Measurements from ENCODE around the gene SPRING1.
"Not testable (repeated sequence)": the region's sequence is repeated elsewhere in the genome, so short reads cannot be mapped to it uniquely, and the experiment has no call there.

Gene SPRING1

DNA sequence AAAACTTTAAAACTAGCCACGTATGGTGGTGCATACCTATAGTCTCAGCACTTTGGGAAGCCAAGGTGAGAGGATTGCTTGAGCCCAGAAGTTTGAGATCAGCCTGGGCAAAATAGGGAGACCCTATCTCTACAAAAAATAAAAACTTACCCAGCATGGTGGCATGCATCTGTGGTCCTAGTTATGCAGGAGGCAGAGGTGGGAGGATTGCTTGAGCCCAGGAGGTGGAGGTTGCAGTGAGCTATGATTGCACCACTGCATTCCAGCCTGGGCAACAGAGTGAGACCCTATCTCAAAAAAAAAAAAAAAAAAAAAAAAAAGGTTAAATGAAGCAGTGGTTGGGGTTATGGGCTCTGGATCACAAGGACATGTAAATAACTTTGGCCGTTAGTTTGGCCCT lies 4.9 kb upstream of the SPRING1 start:
- DNase-seq (ENCODE audit: low read depth in 3 of 3): not testable (repeated sequence)

DNA sequence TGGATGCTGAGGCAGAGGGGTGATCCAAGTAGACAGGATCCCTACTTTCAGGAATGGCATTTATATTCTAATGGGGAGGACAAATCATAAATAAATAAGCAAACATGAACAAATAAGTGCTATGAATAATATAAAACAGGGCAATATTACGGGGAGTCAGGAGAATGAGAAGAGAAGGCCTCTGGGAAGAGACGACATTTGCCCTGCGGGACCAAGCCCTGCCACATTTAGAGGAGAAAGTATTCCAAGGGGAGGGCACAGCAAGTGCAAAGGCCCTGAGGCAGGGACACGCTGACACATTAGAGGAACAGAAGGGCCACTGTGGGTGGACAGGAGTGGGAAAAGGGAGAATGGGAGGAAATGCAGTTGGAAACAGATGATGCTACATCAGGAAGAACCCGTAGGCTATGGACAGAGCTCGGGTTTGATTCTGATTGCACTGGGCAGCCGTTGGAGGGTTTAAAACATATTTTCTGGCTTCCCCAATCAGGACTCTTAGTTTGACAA lies 1.6 kb upstream of the SPRING1 start:
- DNase-seq (ENCODE audit: low read depth in 3 of 3): no peak

DNA sequence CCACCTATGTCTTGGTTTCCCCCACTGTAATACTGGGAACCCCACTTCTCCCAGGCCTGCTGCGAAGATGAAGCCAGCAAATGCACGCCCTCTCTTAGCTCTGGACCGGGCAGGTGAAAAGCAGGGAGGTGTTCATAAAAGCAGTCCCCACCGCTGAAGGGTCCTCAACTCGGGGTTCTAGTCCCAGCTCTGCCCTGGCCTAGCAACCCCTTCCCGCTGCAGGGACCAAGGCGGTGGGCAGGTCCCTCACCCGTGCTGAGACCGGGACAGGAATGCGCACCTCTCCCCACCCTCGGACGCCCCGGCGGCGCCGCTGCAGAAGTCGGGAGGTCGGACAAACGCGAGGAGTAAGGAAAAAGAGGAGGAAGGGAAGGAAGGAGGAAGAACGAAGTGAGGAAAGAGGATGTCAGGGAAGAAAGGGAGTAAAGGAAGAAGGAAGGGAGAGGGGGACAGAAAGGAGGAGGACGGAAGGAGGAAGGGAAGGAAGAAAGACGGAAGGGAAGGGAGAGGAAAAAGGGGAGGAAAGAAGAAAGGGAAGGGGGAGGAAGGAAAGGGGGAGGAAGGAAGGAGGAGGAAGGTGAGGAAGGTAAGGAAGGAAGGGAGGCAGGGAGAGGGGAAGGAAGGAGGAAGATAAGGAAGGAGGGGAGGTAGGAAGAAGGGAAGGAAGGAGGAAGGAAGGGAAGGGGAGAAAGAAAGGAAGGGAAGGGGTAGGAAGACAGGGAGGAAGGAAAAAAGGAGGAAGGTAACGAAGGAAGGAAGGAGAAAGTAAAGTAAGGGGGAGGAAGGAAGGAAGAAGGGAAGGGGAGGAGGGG lies 701 bp downstream of the SPRING1 start:
- no peak for DNase-seq (ENCODE audit: low read depth in 3 of 3)

DNA sequence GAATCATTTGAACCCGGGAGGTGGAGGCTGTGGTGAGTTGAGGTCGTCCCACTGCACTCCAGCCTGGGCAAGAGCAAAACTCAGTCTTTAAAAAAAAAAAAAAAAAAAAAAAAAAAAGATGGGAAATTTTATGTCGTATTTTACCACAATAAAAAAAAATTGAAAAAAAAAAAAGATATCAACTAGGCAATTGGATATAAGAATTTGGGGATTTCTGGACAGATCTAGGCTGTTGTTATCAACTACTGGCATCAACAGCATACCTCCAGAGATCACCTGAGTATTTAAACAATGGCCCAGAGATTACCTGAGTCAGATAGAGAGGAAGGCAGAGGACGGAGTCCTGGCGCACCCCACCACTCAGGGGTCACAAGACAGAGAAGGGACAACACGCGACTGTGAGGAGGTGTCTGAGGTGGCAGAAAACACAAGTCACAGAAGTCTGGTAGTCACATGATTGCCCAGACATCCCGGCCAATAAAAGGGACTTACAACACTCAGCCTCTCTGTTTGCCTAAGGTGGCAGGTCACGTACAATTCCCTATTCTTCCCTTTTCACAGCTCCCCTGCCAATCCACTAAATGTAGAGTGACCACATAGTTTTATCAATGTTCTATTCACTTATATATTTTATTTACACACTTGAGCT lies 1.8 kb downstream of the SPRING1 start:
- DNase-seq (ENCODE audit: low read depth in 3 of 3): no peak

DNA sequence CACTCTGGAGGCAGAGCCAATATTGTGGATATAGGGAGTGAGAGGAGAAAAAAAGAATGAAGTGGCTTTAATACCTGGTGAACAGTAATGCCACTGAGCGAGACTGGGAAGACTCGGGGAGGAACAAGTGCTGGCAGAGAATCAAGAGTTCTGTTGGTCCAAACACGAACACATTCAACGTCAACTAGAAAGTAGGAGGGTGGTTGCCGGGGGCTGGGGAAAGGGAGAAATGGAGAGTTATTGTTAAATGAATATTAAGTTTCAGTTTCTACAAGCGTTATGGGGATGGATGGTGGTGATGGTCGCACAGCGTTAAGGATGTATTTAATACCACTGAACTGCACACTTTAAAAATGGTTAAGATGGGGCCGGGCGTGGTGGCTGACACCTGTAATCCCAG lies 2.8 kb downstream of the SPRING1 start:
- DNase-seq (ENCODE audit: low read depth in 3 of 3): no peak

DNA sequence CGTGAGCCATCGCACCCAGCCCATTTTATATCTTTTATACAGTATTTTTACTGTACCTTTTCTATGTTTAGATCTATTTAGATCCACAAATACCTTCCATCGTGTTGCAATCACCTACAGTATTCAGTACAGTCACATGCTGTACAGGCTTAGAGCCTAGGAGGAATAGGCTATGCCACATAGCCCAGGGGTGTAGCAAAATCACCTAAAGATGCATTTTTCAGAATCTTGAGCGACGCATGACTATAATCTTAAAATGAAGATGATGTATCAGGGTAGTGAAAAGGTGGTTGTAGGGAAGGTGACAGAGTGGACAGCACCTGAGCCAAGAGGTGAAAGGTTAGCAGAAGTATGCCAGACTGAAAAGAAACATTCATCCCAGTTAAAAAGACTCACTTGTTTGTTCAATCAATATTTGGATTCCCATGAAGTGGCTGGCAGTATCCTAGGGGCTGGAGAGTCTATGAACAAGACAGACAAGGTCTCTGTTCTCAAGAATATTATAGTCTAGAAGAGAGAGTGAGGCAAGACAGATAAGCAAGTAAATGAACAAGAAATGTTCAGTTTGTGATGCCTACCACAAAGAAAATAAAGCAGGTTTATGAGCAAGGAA lies 3.6 kb downstream of the SPRING1 start:
- no peak for DNase-seq (ENCODE audit: low read depth in 3 of 3)

DNA sequence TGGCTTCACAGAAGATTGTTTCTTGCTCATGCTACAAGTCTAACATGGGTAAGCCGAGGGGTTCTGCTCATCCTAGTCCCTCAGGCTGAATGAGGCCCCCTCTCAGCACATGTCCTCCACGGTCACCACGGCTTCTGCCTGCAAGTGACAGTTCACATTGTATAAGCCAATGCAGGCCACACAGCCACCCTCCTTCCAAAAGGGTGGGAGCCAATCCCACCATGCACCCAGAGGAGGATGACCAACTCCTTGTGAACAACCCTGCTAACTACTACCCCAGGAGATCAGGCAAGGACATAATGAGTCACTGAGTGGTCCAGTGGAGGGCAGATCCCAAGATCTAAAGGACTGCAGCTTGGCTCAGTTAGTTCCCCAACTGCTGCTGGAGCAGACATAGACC lies 6.1 kb downstream of the SPRING1 start:
- DNase-seq (ENCODE audit: low read depth in 3 of 3): no peak

DNA sequence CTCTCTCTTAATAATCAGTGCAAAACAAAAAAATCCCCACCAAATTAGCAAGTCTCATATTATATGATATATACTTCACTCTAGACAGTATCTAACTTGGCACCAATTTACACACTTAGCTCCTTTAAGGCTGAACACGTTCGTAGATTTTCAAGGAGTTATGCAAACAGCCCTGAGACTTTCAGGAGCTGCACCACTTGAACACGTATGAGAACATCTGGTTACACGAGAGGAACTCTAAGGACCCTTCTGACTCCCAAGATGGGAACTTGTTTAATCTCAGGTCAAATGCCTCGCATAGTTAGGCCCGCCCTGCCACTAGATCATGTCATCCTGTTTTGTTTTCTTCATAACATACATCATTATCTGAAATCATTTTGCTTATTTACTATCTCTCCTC lies 10.0 kb downstream of the SPRING1 start:
- DNase-seq (ENCODE audit: low read depth in 3 of 3): no peak

DNA sequence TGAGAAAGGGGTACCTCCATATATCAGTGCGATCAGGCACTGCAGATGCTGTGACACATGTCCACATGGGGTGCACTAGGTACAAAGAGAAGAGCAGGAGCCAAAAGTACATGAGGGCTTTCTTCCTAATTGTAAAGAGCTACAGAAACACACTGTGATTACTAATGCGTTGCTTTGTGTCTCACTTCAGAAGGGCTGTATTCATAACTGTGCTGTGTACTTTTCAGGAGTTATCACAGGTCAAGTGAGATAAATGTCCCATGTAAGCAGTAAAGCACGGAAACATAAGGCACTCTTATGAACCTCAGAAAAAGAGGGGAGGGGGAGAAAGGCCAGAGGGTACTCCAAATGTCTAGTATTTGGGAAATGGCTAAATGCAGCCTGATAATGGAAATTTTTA lies 10.6 kb downstream of the SPRING1 start:
- no peak for DNase-seq (ENCODE audit: low read depth in 3 of 3)

DNA sequence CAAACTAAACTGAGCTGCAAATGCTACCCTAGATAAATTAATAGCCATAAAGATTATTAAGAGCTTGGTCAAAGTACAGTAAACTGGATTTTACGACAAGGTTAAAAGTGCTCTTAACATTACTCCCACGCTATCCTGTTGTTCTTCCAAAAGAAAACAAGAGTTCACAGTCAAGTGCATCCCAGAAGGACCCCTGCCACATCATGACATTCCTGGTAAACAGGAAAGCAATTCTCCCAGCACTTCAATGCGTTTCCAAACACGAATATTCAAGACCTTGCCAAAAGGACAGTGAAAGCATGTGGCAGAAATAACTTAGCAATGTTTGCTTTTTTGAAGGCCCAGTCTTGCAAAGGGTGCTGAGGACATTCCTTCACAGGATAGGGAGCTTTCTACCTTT lies 11.2 kb downstream of the SPRING1 start:
- no peak for DNase-seq (ENCODE audit: low read depth in 3 of 3)

DNA sequence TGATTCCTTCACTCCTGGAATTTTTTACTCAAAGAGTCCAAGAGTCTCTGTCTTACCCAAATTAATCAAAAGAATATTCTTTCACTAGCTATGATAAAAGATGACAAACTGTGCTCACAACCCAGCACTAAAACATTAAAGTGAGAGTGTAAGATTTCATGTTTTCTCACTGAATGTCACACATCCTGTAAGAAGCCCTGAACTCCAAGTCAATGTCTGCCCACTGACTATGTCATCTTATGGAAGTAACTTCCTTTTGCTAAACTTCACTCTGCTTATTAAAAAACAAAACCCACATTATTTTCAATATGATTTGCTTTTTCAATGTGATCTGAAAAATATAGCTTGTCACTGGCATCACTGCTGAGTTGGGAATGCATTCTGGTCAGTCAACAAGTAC lies 15.6 kb downstream of the SPRING1 start:
- DNase-seq (ENCODE audit: low read depth in 3 of 3): no peak

DNA sequence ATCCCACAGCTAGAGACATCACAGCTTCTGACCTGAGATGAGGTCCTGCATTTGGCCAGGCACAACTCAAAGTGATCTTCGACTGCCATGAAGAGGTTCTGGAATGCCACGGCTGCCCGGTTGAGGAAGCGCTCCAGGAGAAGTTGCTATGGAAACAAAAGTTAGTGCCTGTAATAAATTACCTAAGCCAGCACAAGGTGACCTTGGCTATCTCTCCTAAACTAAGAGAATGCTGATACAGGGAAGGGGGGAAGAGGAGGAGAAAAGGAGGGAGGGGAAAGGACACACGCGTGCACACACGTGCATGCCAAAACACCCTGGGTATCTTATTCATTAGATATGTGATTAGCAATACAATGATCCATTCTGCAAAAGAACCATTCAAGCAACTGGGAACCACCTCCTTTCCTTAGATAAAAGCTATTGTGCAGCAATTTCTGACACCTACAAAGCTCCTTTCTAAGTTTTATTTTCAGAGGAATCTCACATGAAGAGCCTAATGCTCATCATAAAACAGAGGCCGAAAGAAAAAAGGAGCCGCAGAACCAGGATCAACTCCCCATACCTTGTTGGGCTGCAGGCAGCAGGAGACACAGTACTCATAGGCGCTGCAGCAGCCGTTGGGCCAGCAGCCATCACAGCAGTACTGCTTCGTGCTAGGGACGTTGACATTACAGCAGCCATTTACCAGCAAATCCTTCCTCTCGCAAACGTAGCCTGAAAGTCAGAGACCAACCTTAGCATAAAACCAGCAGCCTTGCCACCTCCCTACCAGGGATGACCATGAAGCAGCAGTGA lies 17.9 kb downstream of the SPRING1 start:
- DNase-seq (ENCODE audit: low read depth in 3 of 3): no peak

DNA sequence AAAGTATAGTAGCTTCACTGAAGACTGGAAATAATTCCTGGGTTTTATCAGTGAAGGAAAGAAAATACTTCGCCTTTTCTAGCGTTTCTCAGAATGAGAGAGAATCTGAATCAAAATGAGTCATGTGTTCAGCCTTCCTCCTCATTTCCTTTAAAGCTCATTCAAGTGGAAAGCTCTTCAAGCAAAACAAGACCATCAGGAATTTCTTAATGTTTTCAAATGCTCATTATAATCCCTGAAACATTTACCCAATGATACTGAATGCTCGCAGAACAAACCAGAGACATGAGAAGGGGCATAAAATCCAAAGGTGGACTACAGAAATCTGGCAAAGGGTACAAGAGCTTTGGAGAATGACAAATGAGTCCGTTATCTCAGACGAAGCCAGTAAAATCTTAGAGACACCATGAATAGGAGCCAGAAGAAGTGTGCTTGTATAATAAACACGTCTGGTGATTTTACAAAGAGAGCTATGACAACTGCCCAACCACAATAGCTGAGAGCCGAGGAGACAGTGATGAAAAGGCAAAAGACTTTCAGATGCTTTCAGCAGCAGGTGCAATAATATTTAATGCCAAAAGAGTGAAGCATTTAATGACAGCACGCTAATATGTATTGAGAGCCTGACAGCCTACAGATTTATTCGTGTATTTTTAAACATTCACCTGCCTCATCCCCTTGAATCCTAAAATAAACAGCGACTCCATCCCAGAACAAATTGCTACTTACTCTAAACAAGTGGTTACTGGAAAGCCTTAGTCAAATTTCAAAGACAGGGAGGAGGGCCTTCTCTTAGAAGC lies 19.0 kb downstream of the SPRING1 start:
- DNase-seq (ENCODE audit: low read depth in 3 of 3): no peak

DNA sequence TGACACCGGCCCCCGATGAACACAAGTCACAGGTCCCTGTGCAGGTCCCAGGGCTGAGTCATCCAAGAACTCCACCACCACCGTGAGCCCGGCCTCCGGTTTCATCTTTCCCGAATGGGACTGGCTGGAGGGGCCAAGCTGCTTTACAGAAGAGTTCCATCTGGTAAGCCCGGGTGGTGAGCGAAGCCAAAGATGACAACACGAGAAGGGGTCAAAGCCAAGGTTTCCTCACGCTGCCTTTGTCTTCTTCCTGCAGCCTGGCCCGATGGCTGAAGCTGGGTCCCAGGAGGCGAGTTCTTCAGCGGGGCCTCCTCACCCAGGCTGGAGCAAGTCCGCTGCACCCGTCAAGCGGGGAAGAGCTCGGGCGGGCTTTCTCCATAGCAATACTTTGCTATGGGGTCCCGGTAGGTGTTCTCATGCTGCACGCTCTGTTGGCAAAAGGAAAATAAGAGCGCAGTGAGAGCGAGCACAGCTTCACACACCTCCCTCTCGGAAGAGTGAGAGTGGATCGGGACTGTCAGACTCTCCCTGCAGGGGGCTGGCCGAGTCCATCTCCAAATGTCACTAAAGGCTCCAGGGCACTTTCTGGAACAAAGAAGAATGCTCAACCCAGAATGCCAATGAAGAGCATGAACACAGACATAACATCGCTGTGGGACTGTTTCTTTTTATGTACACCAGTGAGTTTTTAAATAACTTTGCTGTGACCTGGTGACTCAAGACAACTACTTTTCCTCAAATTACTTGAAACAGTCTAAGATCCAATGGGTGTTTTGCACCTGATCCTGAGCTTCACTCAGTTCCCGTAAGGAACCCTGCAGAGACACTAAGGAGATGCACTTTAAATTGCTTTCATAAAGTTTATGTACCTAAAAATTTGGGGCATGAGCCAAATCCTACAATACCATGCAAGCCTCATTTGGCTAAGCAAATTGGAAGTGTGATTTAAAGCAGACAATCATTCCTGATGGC lies 20.1 kb downstream of the SPRING1 start:
- no peak for DNase-seq (ENCODE audit: low read depth in 3 of 3)

DNA sequence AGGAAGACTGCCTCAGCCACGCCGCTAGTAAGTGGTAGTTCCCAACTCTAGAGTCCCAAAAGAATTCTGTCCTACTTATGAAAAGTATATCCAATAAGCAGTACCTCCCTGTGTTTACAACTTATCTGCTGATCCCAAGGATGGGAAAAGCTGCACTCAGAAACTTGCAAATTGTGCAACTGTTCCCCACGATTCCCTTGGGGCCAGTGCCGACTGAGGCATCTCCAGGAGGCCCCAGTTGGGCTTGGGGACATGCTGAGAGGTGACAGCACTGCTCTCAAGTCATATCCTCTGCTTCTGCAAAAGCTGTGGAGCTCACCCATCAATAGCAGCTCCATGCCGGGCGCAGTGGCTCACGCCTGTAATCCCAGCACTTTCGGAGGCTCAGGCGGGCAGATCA lies 23.7 kb downstream of the SPRING1 start:
- no peak for DNase-seq (ENCODE audit: low read depth in 3 of 3)

DNA sequence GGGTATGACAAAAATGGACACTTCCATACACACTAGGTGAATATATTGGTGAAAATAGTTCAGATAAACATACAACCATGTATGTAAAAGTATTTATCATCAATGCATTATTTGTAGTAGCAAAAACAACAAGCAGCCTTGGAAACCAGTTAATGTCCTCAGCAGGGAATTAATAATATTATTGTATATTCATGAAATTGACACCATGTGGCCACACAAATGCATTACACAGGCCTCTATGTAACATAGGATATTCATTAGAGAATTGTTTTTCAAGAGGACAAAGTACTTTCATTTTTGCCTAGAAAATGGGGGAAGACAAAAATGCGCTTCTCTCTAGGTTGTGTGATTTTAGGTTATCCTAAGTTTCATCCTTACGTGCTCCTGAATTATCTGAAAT lies 24.3 kb downstream of the SPRING1 start:
- DNase-seq (ENCODE audit: low read depth in 3 of 3): no peak

DNA sequence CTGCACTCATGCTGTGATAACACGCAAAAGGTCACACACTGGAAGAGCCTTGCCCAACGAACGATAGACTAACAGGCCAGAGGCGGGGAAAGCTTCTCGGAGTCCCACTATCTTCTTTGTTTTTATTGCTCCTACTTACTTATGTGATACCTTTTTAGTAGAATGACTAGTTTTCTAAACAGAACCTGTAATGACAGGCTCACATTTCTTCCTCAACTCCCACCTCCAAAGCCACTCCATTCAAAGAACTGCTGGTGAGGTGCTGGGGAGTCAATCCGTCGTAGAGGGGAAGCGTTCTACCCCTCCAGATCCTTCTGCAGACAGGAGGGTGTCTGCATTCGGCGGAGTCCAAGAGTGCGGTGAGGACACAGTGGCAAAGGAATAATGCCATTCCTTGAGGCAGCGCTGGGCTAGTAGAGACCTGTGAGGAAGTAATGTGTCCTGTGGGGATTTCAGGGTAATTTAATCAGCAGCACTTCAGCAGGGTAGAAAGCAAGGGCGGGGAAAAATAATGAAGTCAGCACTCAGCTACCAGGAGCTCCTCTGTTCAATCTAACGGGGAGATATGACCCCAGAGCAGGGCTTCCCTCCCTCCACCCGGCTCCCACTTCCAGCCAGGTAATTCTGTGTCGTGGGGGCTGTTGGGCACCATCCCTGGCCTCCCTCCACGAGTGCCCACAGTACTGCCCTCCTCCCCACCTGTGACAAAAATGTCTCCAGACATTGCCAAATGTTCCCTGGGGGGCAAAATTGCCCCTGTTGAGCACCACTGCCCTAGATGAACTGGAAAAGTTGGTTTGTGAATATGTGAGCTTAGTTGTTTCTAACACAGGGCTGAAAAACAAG lies 25.2 kb downstream of the SPRING1 start:
- DNase-seq (ENCODE audit: low read depth in 3 of 3): no peak

DNA sequence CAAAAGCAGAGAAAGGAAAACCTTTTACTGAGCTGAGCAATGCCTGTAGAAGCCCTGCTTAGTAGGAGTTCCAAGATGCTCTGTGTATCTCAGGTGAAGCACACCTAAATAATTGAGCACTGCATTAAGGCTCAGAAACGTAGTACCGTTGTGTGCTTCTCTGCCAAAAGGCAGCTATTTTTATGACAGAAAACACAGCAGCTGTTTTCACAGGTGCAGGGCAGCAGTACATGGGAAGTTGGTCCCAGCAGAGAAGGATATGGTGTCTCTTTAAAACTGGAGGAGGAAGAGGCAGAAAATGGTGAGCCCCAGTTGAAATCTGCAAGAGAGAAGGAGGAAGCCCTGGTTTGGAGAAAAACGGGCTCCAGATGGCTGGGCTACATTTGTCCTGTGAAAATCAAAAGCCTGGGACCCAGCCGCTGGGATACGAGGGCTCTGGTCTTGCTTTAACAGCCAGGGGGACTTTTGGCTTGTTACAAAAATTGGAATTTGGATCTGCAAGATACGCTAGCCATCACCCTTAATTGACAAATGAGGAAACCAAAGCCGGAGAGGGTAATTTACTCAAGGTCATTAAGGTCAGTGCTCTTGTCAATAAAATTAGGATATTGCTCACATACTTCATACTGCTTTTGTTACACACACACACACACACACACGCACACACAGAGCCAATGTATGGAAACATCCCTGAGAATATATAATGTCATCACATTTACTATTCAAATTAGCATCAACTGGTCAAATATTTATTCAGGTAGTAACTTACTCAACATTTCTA lies 27.3 kb downstream of the SPRING1 start:
- DNase-seq (ENCODE audit: low read depth in 3 of 3): no peak
